Measurements from ENCODE around the gene ETV4. TPM values are rescaled to one million over a fixed set of nuclear protein-coding genes. Genes with fewer than 3 reads are reported as not detected.

The ETV4 gene
- polyA plus RNA-seq, 3 donors = 0.16 to 2.2 (median 0.91) TPM

GRCh38 chr17:43574896-43575525 is 28.9 kb upstream of the ETV4 start:
- WGBS, 3 donors = 27 to 38% (median 32%) methylated on average over 5 of the region's 5 CpGs
- H3K27ac ChIP-seq (ENCODE audit: low read depth, low read length) = no peak overlapping the region

DNA sequence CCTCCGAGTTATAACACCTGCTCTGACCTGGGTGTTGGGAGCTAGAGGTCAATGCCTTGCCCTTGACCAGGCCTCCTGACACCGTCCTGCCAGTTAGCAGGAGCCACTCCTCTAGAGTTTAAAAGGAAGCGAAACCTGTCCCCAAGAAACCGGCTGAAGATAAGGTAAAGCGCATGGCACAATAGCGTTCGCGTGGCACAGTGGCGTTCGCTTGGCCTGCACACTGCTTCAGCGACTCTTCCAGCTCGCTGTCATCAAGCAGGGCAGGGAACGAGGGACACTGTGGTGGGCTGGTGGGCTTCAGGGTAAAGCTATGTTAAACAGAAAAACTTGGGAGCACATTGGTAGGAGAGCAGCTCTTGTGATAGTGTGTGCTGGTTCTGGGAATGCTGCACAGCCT is 28.2 kb upstream of the ETV4 start:
- no peak overlapping the region for H3K27ac ChIP-seq (ENCODE audit: low read depth, low read length)
- WGBS, 3 donors = 51 to 81% (median 80%) methylated on average over 13 of the region's 13 CpGs

GRCh38 chr17:43573579-43574321 is 27.6 kb upstream of the ETV4 start:
- 27 to 64% (median 63%) methylated on average over 7 of the region's 7 CpGs for WGBS, 3 donors

DNA sequence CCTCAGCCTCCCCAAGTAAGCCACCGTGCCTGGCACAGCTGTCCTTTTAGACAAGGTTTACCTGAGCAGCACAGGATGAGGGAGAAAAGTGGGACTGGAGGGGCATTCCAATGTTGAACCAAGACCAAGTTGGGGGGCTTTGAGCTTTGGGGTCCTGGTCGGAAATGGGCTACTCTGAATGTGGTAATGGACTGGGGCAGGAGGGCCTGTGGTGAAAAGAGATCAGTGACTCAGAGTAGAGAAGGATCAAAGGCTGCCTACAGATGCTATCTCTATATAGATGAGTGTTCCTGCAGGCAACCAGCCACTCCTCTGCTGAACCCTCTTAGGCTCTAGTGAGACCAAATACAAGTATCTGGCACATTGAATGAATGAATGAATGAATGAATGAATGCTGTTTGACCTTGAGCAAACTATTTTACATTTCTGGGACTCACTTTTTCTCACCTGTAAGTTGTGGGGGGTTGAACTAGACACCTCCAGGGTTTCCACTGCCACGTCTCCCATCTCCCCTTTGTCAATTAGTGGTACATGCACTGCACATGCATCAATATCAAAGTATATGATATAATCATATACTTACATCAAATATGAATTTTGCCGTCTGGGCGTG is 26.3 kb upstream of the ETV4 start:
- WGBS, 3 donors = 82 to 92% (median 90%) methylated on average over 5 of the region's 5 CpGs
- no peak overlapping the region for H3K27ac ChIP-seq (ENCODE audit: low read depth, low read length)

More at GRCh38 chr17:43573579-43574321, 27.6 kb upstream of the ETV4 start:
- no peak overlapping the region for H3K27ac ChIP-seq (ENCODE audit: low read depth, low read length)

DNA sequence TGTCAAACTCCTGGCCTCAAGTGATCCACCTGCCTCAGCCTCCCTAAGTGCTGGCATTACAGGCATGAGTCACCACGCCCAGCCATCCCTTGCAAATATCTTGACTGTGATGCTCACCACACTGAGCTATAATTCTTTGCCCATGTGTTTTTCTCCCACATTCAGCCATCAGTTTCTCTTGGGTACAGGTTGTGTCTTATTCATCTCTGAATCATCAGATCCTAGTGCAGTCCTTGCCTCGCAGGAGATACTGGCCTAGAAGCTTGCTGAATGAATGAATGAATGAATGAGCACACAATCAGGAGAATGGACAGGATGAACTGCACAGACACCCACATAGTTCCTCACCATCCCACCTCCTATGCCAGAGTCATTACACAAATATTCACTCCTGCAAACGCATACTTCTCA is 24.4 kb upstream of the ETV4 start:
- WGBS, 3 donors = 88 to 95% (median 90%) methylated on average over 3 of the region's 3 CpGs
- H3K27ac ChIP-seq (ENCODE audit: low read depth, low read length) = no peak overlapping the region

GRCh38 chr17:43568506-43569082 is 22.5 kb upstream of the ETV4 start:
- 81 to 97% (median 92%) methylated on average over 5 of the region's 5 CpGs for WGBS, 3 donors
- H3K27ac ChIP-seq (ENCODE audit: low read depth, low read length) = no peak overlapping the region

DNA sequence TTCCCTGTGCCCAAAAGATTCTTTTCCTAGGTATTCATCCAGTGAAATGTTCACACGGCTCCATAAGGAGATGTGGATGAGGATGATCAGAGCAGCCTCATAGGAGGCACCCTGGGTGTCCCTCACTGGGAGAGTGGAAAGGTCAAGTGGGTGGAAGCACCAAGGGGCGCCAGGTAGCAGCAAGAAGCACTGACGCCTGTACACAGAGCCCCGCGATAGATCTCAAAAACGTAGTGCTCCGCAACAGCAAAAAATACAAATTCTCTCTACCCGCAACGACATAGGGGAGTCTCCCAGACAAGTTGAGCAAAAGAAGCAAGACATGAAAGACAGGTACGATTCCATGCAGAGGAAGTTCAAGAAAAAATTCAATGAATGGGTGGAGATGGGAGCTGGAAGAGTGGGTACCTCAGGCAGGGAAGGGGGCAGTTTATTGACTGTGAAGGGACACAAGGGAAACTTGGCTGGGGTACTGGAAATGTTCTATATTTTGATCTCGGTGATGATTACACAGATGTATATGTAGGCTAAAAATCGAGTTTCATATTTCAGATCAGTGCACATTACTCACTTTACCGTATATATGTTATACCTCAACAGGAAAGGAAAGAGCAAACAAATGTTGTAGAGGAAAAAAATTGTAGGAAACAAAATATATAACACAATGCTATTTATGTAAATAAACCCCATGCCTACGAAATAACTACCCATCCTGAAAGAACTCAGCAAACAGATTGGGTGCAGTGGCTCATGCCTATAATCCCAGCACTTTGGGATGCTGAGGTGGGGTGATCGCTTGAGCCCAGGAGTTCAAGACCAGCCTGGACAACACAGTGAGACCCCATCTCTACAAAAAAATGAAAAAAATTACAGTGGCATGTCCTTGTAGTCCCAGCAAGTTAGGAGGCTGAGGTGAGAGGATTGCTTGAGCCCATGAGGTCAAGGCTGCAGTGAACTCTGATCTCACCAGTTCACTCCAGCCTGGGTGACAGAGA is 17.8 kb upstream of the ETV4 start:
- 59 to 68% (median 64%) methylated on average over 15 of the region's 15 CpGs for WGBS, 3 donors
- H3K27ac ChIP-seq (ENCODE audit: low read depth, low read length) = no peak overlapping the region

DNA sequence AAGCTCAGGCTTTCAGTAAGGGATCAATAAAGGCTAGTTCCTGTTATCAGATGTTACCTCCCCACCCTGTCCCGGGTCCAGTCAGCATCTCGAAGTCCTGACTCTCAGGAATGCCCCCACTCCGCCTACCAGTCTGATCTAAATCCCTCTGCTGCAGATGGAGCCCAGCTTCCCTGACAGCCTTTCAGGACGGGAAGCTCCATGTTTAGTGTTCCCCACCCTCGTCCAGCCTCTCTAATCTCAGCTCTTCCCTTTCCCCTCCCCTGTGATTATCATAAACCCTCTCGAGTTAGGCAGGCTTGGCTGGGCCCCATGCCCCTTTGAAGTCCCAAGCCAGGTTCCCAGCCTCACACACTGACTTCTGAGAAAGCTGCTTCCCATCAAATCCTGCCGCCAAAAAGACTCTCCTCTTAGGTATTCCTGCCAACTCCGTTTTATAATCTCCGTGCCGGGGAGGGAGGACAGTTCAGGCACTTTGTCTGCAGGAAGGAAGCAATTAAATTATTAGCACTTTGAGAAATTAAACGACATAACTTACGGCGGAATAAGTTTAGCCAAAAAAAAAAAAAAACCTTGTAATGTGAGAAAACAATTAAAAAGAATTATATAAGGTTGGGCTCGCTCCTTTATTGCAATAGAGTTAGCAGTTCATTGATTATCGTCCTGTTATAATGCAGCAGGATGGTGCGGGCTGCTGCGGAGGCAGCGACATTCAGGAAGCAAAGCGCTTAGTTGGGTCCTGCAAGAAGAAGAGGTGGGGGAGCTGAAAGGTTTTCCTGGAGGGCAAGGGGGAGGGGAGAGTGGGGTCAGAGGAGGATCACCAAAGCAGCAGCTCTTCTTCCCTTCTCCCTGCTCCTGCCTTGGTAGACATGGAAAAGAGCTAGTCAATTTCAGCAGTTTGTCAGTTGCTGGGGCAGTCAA is 16.8 kb upstream of the ETV4 start:
- 9 to 19% (median 11%) methylated on average over 19 of the region's 19 CpGs for WGBS, 3 donors
- no peak overlapping the region for H3K27ac ChIP-seq (ENCODE audit: low read depth, low read length)

DNA sequence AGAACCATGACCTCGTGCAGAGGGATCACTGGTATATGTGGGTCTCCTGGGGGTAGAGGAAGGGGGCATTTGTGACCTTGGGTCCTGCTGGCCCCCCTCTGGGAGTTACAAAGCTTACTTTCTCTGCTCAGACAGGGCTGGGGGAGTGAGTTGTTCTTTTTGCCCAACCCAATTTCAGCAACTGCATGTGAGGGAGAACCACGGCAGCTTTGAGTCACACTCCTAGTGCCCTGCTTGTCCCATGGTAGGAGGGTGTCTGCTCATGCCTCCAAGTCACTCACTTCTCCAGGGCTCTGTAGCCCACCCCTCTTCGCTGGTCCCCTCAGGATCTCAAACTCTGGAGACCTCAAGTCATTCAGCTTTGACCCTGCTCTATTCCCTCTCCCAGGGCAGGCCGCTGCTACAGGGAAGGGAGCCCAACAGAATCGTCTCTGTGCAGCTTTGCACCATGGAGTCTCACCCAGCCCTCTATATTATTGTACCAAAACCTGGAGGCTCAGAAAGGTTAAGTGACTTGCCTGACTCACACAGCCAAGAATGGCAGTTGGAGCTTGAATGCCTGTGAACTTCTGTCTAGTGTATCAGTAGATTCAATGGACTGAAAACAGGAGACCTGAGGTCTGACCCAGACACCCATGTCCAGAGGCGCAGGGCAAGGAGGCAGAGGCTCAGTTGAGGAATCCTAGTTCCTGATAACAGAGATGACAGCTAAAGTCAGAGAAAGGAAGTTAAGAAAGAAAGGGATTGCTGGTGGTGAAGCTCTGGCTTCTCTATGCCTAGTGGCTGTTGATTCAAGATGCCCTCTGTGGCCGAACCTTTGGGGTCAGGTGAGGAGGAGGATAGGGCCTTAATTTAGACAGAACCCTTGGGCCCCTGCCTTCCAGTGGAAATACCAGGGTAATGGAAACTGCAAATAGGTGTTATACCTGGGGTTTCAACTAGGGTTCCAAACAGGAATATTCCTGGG is 14.6 kb upstream of the ETV4 start:
- WGBS, 3 donors = 81 to 89% (median 88%) methylated on average over 7 of the region's 7 CpGs
- no peak overlapping the region for H3K27ac ChIP-seq (ENCODE audit: low read depth, low read length)

GRCh38 chr17:43559161-43559816 is 13.1 kb upstream of the ETV4 start:
- no peak overlapping the region for H3K27ac ChIP-seq (ENCODE audit: low read depth, low read length)
- WGBS, 3 donors = 72 to 83% (median 77%) methylated on average over 7 of the region's 7 CpGs

DNA sequence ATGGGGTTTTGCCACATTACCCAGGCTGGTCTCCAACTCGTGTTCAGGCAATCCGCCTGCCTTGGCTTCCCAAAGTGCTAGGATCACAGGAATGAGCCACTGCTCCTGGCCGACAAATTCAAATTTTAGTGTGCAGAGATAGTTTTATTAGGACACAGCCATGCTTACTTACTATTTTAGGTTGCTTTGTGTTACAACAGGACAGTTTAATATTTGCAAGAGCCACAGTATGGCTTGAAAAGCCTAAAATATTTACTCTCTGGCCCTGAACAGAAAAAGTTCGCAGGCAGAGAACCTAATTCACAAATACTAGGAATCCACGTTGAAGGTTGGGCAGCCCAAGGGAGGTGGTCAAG is 12.6 kb upstream of the ETV4 start:
- WGBS, 3 donors = 83 to 93% (median 87%) methylated on average over 5 of the region's 5 CpGs
- no peak overlapping the region for H3K27ac ChIP-seq (ENCODE audit: low read depth, low read length)

- 33 to 57% (median 37%) methylated on average over 5 of the region's 5 CpGs for WGBS, 3 donors
- H3K27ac ChIP-seq (ENCODE audit: low read depth, low read length) = no peak overlapping the region
Measured at GRCh38 chr17:43556292-43556691, 10.2 kb upstream of the ETV4 start.

- H3K27ac ChIP-seq (ENCODE audit: low read depth, low read length) = no peak overlapping the region
- WGBS, 3 donors = 61 to 77% (median 67%) methylated on average over 6 of the region's 6 CpGs
Measured at GRCh38 chr17:43554857-43555256, 8.7 kb upstream of the ETV4 start.

GRCh38 chr17:43553573-43553972 is 7.4 kb upstream of the ETV4 start:
- H3K27ac ChIP-seq (ENCODE audit: low read depth, low read length) = no peak overlapping the region
- 27 to 46% (median 41%) methylated on average over 2 of the region's 2 CpGs for WGBS, 3 donors

DNA sequence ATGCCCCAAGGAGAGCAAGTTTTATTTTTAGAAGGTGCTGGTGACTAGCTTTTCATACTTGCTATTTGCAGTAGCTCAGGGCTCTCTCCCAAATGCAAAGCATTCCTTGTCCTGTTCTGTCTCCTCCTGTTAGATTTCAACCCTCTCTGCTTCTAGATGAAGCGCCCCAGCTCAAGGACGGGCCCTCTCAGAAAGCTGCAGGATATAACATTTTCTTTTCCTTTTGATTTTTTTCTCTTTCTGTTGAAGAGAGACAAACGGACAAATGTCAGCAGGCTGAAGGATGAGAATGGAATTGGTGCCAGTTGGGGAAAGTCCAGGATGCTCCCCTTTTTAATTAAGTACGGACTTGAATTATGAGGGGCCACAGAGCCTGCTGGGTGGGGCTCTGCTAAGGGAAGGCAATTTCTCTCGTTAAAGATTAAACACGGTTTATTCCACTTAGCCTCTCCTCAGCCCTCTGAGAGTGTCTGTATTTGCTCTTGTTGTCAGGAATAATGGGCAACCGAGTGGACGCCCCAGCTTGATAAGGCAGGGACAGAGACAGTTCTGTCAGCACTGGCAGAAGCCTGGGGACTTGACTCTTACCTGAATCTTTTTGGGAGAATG is 6.2 kb upstream of the ETV4 start:
- 29 to 60% (median 56%) methylated on average over 8 of the region's 8 CpGs for WGBS, 3 donors
- H3K27ac ChIP-seq (ENCODE audit: low read depth, low read length) = no peak overlapping the region
